Psoas muscle (tissue), 8 donors: Measurements from ENCODE around the gene STYXL2. TPM values are rescaled to one million over a fixed set of nuclear protein-coding genes. Genes with fewer than 3 reads are reported as not detected.

Experiments used
- ATAC-seq, 4 donors: fragments of 200-7000 bp; cut with Tn5 transposase; one replicate each; pipeline ENCODE4 v1.9.1; 2020; ENCODE audit warnings: moderate library complexity in 3 of 4, mild to moderate bottlenecking in 2 of 4
- DNase-seq, 2 donors: peaks; one replicate each; pipeline ENCODE4 v3.0.0-alpha.2; 2020
- H3K27ac ChIP-seq: fragments of 200-600 bp; one replicate; pipeline ENCODE4 v1.8.0; 2022
- H3K27me3 ChIP-seq, 3 donors: fragments of 200-600 bp in 1 of 3; one replicate each; pipeline versions ENCODE4 v1.6.1 to v1.8.0; 2013 to 2022; ENCODE audit warnings: low read length in 2 of 3, mild to moderate bottlenecking in 2 of 3, moderate library complexity in 1 of 3; ENCODE audit not compliant: insufficient read depth in 3 of 3
- H3K36me3 ChIP-seq, 2 donors: fragments of 200-600 bp in 1 of 2; one replicate each; pipeline versions ENCODE4 v1.6.1 to v1.8.0; 2013 to 2022; ENCODE audit warnings: low read depth in 1 of 2, mild to moderate bottlenecking in 1 of 2, moderate library complexity in 1 of 2; ENCODE audit not compliant: insufficient read depth in 1 of 2
- H3K4me1 ChIP-seq: fragments of 200-600 bp; one replicate; pipeline ENCODE4 v1.8.0; 2022
- H3K4me3 ChIP-seq: fragments of 200-600 bp; one replicate; pipeline ENCODE4 v1.8.0; 2022; ENCODE audit warnings: mild to moderate bottlenecking
- H3K9me3 ChIP-seq: fragments of 200-600 bp; one replicate; pipeline ENCODE4 v1.8.0; 2022
- WGBS, 3 donors: extraction: QIAGEN DNeasy Blood & Tissue Kit; methylation state at CpG; one replicate each; pipeline versions ENCODE4 v1.1.6 to v1.1.7; 2013; 5-methylcytosine and 5-hydroxymethylcytosine counted together
- intact Hi-C, 2 donors: fragments of 100-400 bp; cut with DNase I; formaldehyde crosslinking; loops; one replicate each; pipeline versions ENCODE4 v1.11.0 to v1.14.2; 2022
- polyA plus RNA-seq, 3 donors: library from polyadenylated mRNA; stranded (reverse); fragments of 200-250 nt; gene quantifications; one replicate each; pipeline ENCODE4 v1.2.3, GENCODE V29; 2013
- total RNA-seq, 4 donors: library from RNA; stranded (reverse); fragmentation: NEBNext Ultra II Directional in 2 of 4; extraction: Animal tissue kit (Norgen Biotek cat#: 25700) in 2 of 4; gene quantifications; one replicate each; pipeline versions ENCODE4 v1.2.1 to v1.2.4, GENCODE V29; 2021 to 2023
- TF ChIP-seq, protein P1 (sequence below): fragments of 200-600 bp; IDR thresholded peaks from one replicate; pipeline ENCODE4 v1.8.0; 2022; ENCODE audit warnings: antibody characterized with exemption
- donor health status: healthy with polysubstance abuse.
- donor health status: DM: no; HTN: no; CAD: no; lungs with moderate emphysema.
- donor health status: Bipolar disorder and iron deficiency.
- donor health status: healthy.
- donor health status: DM: yes; HTN: yes; CAD: no.
- donor health status: DM: no; HTN: no; CAD: no.
- donor health status: DM: no; HTN: no; CAD: no.
- donor health status: DM: yes; HTN: yes; CAD: no.

Gene STYXL2
- total and polyA plus RNA-seq, 7 donors, result 15.2 to 205 (median 134) TPM

DNA sequence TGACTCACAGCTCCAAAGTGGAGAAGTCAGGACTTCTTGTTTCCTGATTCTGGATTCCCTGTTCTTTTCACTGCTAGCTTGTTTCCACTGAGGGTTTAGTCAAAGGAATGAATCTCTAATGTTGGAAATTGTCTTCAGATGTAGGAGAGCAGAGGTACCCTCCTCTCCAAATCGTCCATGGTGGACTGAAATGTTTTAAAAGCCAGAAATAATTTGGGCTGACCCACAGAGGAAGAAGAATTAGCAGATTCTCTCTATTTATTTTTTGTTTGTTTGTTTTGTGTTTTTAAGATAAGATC, 34.1 kb upstream of the STYXL2 start:
- peaks cover 6% of the 10 kb centered on the region for H3K4me1 ChIP-seq
- no peaks in the 10 kb centered on the region for H3K36me3 ChIP-seq
- H3K9me3 ChIP-seq, result no peaks in the 10 kb centered on the region
- no peak overlapping the region for H3K4me3 ChIP-seq
- 39 to 53% (median 40%) methylated on average over 1 of the region's 1 CpG for WGBS, 3 donors
- no peaks in the 10 kb centered on the region for H3K27me3 ChIP-seq
- H3K27ac ChIP-seq, result no peak overlapping the region
- TF ChIP-seq, protein P1, sequence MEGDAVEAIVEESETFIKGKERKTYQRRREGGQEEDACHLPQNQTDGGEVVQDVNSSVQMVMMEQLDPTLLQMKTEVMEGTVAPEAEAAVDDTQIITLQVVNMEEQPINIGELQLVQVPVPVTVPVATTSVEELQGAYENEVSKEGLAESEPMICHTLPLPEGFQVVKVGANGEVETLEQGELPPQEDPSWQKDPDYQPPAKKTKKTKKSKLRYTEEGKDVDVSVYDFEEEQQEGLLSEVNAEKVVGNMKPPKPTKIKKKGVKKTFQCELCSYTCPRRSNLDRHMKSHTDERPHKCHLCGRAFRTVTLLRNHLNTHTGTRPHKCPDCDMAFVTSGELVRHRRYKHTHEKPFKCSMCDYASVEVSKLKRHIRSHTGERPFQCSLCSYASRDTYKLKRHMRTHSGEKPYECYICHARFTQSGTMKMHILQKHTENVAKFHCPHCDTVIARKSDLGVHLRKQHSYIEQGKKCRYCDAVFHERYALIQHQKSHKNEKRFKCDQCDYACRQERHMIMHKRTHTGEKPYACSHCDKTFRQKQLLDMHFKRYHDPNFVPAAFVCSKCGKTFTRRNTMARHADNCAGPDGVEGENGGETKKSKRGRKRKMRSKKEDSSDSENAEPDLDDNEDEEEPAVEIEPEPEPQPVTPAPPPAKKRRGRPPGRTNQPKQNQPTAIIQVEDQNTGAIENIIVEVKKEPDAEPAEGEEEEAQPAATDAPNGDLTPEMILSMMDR, result no peak
- no peak for DNase-seq
- no peak for ATAC-seq
- intact Hi-C loops, result loop anchor here (1.0 to 5.0 kb wide), 4 partner anchors 149 to 182 kb away; partner anchors contain the start of gene TADA1 (in 1 of the 2)

DNA sequence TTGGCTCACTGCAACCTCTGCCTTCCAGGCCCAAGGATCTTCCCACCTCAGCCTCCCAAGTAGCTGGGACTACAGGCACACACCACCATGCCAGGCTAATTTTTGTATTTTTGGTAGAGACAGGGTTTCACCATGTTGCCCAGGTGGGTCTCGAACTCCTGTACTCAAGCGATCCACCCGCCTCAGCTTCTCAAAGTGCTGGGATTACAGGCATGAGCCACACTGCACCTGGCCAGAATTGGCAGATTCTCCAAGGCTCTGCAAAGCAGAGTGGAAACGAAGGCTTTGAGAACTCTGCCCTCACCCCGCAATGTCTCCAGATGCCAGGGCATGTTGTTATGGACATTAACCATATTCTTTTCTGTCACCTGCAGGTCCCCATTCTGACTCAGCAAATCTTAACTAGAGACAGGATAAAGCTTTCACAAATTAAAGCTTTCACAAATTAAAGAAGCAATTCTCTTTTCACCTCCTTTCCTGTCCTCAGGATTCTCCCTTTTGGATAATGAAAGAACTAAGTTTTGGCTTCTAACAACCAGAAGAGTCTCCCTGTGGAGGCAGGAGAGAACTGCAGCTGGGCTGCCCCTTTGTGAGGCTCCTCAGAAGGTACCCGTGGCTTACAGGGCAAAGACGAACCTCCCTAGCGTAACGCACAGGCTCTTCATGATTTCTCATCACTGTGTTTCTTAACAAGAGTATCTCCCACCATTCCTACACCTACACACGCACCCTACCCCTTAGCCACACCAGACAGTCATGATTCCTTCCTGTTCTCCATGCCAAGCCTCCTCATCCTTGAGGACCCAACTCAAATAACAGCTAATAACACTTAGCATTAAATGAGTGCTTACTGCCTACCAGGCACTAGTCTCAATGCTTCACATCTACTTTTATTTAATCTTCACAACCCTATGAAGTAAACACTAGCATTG, 33.5 kb upstream of the STYXL2 start:
- TF ChIP-seq, protein P1, result no peak
- H3K27ac ChIP-seq, result no peak overlapping the region
- ATAC-seq (no peak), DNase-seq (no peak)
- no peaks in the 10 kb centered on the region for H3K36me3 ChIP-seq
- WGBS, 3 donors, result 77 to 82% (median 78%) methylated on average over 10 of the region's 10 CpGs
- H3K4me3 ChIP-seq, result no peak overlapping the region
- H3K27me3 ChIP-seq, result no peaks in the 10 kb centered on the region
- no peaks in the 10 kb centered on the region for H3K9me3 ChIP-seq
- intact Hi-C loops, result no loop called here
- peaks cover 6% of the 10 kb centered on the region for H3K4me1 ChIP-seq

DNA sequence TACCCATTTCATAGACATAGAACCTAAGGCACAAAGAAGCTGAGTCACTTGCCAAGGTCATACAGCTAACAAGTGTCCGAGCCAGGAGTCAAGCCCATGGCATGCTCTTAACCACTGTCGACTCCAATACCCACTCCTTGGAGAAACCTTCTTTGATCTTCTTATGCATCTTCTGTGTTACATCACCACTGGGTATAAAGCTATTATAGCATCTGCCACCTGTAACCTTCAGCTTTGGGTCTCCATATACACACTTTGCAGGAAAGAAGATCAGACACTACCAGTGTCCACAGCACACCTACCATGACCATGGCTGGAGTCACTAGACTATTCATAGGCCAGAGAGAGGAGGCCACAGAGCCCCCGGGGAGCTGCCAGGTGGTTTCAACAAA, 32.8 kb upstream of the STYXL2 start:
- DNase-seq (no peak), ATAC-seq (no peak)
- Histone ChIP-seq H3K4me3 (no peak overlapping the region), H3K27me3 (no peaks in the 10 kb centered on the region), H3K36me3 (no peaks in the 10 kb centered on the region), H3K4me1 (peaks cover 6% of the 10 kb centered on the region), H3K9me3 (no peaks in the 10 kb centered on the region), H3K27ac (no peak overlapping the region)
- TF ChIP-seq, protein P1, result no peak
- intact Hi-C loops, result no loop called here
- 78 to 86% (median 85%) methylated on average over 3 of the region's 3 CpGs for WGBS, 3 donors

DNA sequence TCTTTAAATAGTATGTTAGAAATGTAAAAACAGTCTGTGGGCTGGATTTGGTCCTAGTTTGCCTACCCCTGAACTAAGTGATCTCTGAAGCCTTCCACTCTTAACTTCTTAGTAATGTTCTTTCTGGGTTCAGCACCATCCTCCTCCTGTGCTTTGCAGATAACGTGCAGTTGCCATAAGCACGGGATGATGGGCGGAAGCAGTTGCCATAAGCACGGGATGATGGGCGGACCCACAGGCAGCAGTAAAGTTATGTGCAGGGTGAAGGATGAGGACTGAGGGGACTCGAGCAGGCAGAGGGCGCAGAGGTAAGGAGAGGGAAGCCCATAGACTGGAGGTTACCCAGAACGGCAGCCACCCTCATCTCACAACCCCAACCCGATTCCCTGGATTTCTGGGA, 29.3 kb upstream of the STYXL2 start:
- ATAC-seq, result no peak
- no peak overlapping the region for H3K27ac ChIP-seq
- no peaks in the 10 kb centered on the region for H3K36me3 ChIP-seq
- no peak for DNase-seq
- WGBS, 3 donors, result 65 to 72% (median 67%) methylated on average over 9 of the region's 9 CpGs
- intact Hi-C loops, result loop anchor here (5.0 kb wide), 4 partner anchors 63 to 468 kb away; no protein-coding TSS in a partner anchor
- H3K27me3 ChIP-seq, result no peaks in the 10 kb centered on the region
- no peak overlapping the region for H3K4me3 ChIP-seq
- TF ChIP-seq, protein P1, result no peak
- no peaks in the 10 kb centered on the region for H3K9me3 ChIP-seq
- H3K4me1 ChIP-seq, result no peaks in the 10 kb centered on the region
